ENCODE measurements around the gene ALDH1A3. TPM values are rescaled to one million over a fixed set of nuclear protein-coding genes. Genes with fewer than 3 reads are reported as not detected.

ALDH1A3 gene
- total RNA-seq, 1 donor from 2014 or later, result 210 TPM

GRCh38 chr15:100861511-100861991 is 18.1 kb upstream of the ALDH1A3 start:
- no peak for TF ChIP-seq CTCF (IDR thresholded peaks at IDR 0.05; ENCODE audit: insufficient read depth, low read length, poor library complexity, severe bottlenecking)
- Histone ChIP-seq H3K4me3 (ENCODE audit: low read depth, low read length) (no peak overlapping the region), H3K27me3 (ENCODE audit: control insufficient read depth, insufficient read depth, low read length) (no peaks in the 10 kb centered on the region), H3K36me3 (ENCODE audit: control insufficient read depth, insufficient read depth, low read length) (no peaks in the 10 kb centered on the region)
- DNase-seq (ENCODE audit: low read depth), result no peak

- Histone ChIP-seq H3K27me3 (ENCODE audit: control insufficient read depth, insufficient read depth, low read length) (no peaks in the 10 kb centered on the region), H3K4me3 (ENCODE audit: low read depth, low read length) (no peak overlapping the region), H3K36me3 (ENCODE audit: control insufficient read depth, insufficient read depth, low read length) (no peaks in the 10 kb centered on the region)
- DNase-seq (ENCODE audit: low read depth), result no peak
- TF ChIP-seq CTCF (IDR thresholded peaks at IDR 0.05; ENCODE audit: insufficient read depth, low read length, poor library complexity, severe bottlenecking), result no peak
These were observed 17.5 kb upstream of the ALDH1A3 start for GRCh38 chr15:100862162-100862561.

- TF ChIP-seq CTCF (IDR thresholded peaks at IDR 0.05; ENCODE audit: insufficient read depth, low read length, poor library complexity, severe bottlenecking), result no peak
- H3K36me3 ChIP-seq (ENCODE audit: control insufficient read depth, insufficient read depth, low read length), result no peaks in the 10 kb centered on the region
- H3K4me3 ChIP-seq (ENCODE audit: low read depth, low read length), result no peak overlapping the region
These were observed 16.4 kb upstream of the ALDH1A3 start for GRCh38 chr15:100863075-100863795.

DNA sequence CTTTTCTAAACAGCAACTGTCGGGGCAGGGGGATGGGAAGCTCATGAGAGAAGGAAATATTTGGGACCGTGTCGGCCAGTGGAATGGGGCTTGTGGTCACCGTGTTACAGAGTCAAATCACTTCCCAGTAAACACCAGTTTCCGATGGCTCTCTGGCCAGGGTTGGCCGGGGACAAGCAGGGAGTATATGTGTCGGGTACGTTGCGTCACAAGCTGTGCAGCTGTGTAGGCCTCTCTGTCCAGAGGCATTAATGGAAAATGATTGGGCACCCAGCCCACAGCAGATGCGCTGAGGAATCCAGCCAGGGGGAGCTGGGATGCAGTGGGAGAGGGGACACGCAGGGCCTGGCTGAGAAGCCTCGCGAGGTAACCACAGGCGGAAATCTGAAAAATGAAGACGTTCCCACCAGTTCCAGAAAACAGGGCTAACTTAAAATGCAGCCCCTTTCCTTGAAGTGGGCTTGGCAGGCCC is 15.8 kb upstream of the ALDH1A3 start:
- no peak for DNase-seq (ENCODE audit: low read depth)
- TF ChIP-seq CTCF (IDR thresholded peaks at IDR 0.05; ENCODE audit: insufficient read depth, low read length, poor library complexity, severe bottlenecking), result no peak
- no peak overlapping the region for H3K4me3 ChIP-seq (ENCODE audit: low read depth, low read length)

More at GRCh38 chr15:100863075-100863795, 16.4 kb upstream of the ALDH1A3 start:
- H3K27me3 ChIP-seq (ENCODE audit: control insufficient read depth, insufficient read depth, low read length), result no peaks in the 10 kb centered on the region
- no peak for DNase-seq (ENCODE audit: low read depth)

GRCh38 chr15:100866386-100867330 is 13.0 kb upstream of the ALDH1A3 start:
- DNase-seq (ENCODE audit: low read depth), result no peak
- no peaks in the 10 kb centered on the region for H3K36me3 ChIP-seq (ENCODE audit: control insufficient read depth, insufficient read depth, low read length)
- TF ChIP-seq CTCF (IDR thresholded peaks at IDR 0.05; ENCODE audit: insufficient read depth, low read length, poor library complexity, severe bottlenecking), result no peak
- no peak overlapping the region for H3K4me3 ChIP-seq (ENCODE audit: low read depth, low read length)
- H3K27me3 ChIP-seq (ENCODE audit: control insufficient read depth, insufficient read depth, low read length), result no peaks in the 10 kb centered on the region

More for the DNA sequence above, 15.8 kb upstream of the ALDH1A3 start:
- Histone ChIP-seq H3K27me3 (ENCODE audit: control insufficient read depth, insufficient read depth, low read length) (no peaks in the 10 kb centered on the region), H3K36me3 (ENCODE audit: control insufficient read depth, insufficient read depth, low read length) (no peaks in the 10 kb centered on the region)

All from kidney epithelial cell (primary cell).